H1 (cell line): ENCODE results near the gene PGBD5. TPM values are rescaled to one million over a fixed set of nuclear protein-coding genes. Genes with fewer than 3 reads are reported as not detected.

ENCODE experiments used
- CTCF ChIA-PET: fragments of 300-600 bp; sonication (Branson Sonifier 250); formaldehyde crosslinking; loops from one replicate; lab custom pipeline; 2021; ENCODE audit not compliant: partially characterized antibody; lab: Charles Lee
- POLR2A ChIA-PET: fragments of 300-600 bp; sonication (Branson Sonifier 250); formaldehyde crosslinking; loops from one replicate; lab custom pipeline; 2021; ENCODE audit warnings: inconsistent platforms; ENCODE audit not compliant: partially characterized antibody; lab: Charles Lee
- DNase-seq, 2 experiments: peaks; one replicate each; pipeline versions ENCODE4 v3.0.0 to v3.0.0-alpha.2; 2010 to 2022; ENCODE audit warnings: low spot score in 2 of 2, low read depth in 1 of 2, mixed read lengths in 1 of 2
- FAIRE-seq: peaks from 2 replicates; lab custom pipeline; 2011; peaks lifted over from hg19 to GRCh38; lab: Jason Lieb, UNC
- H2AFZ ChIP-seq: 2 replicates; pipeline ENCODE4 v1.8.1; 2012; ENCODE audit warnings: low read length, inconsistent platforms
- H2AK5ac ChIP-seq: 2 replicates; pipeline ENCODE4 v1.6.1; 2013; ENCODE audit warnings: low read depth, low read length
- H2BK120ac ChIP-seq: replicated peaks from 2 replicates; pipeline ENCODE3; 2013; ENCODE audit warnings: low read depth, low read length, inconsistent platforms
- H2BK12ac ChIP-seq: 2 replicates; pipeline ENCODE4 v1.6.1; 2013; ENCODE audit warnings: low read depth, low read length
- H2BK15ac ChIP-seq: 2 replicates; pipeline ENCODE4 v1.6.1; 2013; ENCODE audit warnings: low read length
- H2BK20ac ChIP-seq: 2 replicates; pipeline ENCODE4 v1.6.1; 2013; ENCODE audit warnings: low read length
- H2BK5ac ChIP-seq: 2 replicates; pipeline ENCODE4 v1.6.1; 2013; ENCODE audit warnings: low read depth, low read length
- H3K14ac ChIP-seq: 2 replicates; pipeline ENCODE4 v1.6.1; 2013; ENCODE audit warnings: inconsistent platforms; ENCODE audit not compliant: insufficient read length
- H3K18ac ChIP-seq: 2 replicates; pipeline ENCODE4 v1.6.1; 2013; ENCODE audit warnings: low read length; ENCODE audit errors: extremely low read depth
- H3K23ac ChIP-seq: 2 replicates; pipeline ENCODE4 v1.6.1; 2013; ENCODE audit warnings: inconsistent platforms; ENCODE audit not compliant: insufficient read length
- H3K23me2 ChIP-seq: 2 replicates; pipeline ENCODE4 v1.6.1; 2013; ENCODE audit warnings: low read depth, low read length
- H3K27ac ChIP-seq: 2 replicates; pipeline ENCODE4 v1.6.1; 2011; ENCODE audit warnings: low read depth, low read length, inconsistent platforms
- H3K27me3 ChIP-seq, 4 experiments: replicated peaks in 1 of 4; 1 replicate in 1 of 4; 2 replicates in 3 of 4; pipeline versions ENCODE4 v1.6.1 to v1.8.1; 2011 to 2013; ENCODE audit warnings: low read length in 3 of 4, mild to moderate bottlenecking in 3 of 4, inconsistent platforms in 2 of 4, mixed read lengths in 2 of 4, moderate library complexity in 1 of 4; ENCODE audit not compliant: control insufficient read depth in 3 of 4, insufficient read depth in 3 of 4; ENCODE audit errors: extremely low read depth in 1 of 4
- H3K36me3 ChIP-seq, 4 experiments: 2 replicates each; pipeline versions ENCODE4 v1.6.1 to v1.8.1; 2011 to 2013; ENCODE audit warnings: mild to moderate bottlenecking in 4 of 4, low read length in 3 of 4, moderate library complexity in 2 of 4, control low read depth in 1 of 4, inconsistent platforms in 1 of 4; ENCODE audit not compliant: insufficient read depth in 4 of 4, control insufficient read depth in 2 of 4
- H3K4ac ChIP-seq: replicated peaks from 2 replicates; pipeline ENCODE3; 2013; ENCODE audit warnings: low read length, low read depth, mixed read lengths, inconsistent platforms; ENCODE audit not compliant: insufficient read length
- H3K4me1 ChIP-seq, 4 experiments: replicated peaks in 1 of 4; 1 replicate in 1 of 4; 2 replicates in 3 of 4; pipeline versions ENCODE4 v1.6.1 to v1.8.1; 2011 to 2013; ENCODE audit warnings: low read length in 3 of 4, inconsistent platforms in 2 of 4, mixed read lengths in 1 of 4; ENCODE audit not compliant: insufficient read depth in 4 of 4, control insufficient read depth in 3 of 4
- H3K4me2 ChIP-seq, 2 experiments: 2 replicates each; pipeline versions ENCODE4 v1.6.1 to v1.8.1; 2011 to 2013; ENCODE audit warnings: low read depth in 2 of 2, low read length in 2 of 2, control low read depth in 1 of 2, inconsistent platforms in 1 of 2, mild to moderate bottlenecking in 1 of 2; ENCODE audit not compliant: insufficient read depth in 1 of 2
- H3K4me3 ChIP-seq, 4 experiments: fragments of 200-600, 300-600 bp in 1 of 4; sonication (generic), shearing (Covaris generic), sonication (Bioruptor Twin) in 1 of 4; 2 replicates each; pipeline versions ENCODE4 v1.5.1 to v1.8.1; 2011 to 2016; ENCODE audit warnings: low read length in 4 of 4, low read depth in 3 of 4, control low read depth in 2 of 4, inconsistent platforms in 2 of 4, mild to moderate bottlenecking in 2 of 4, mixed read lengths in 1 of 4, moderate library complexity in 1 of 4; ENCODE audit not compliant: insufficient read depth in 2 of 4; ENCODE audit errors: extremely low read depth in 1 of 4
- H3K56ac ChIP-seq: replicated peaks from 2 replicates; pipeline ENCODE3; 2013; ENCODE audit warnings: low read depth, mild to moderate bottlenecking, mixed read lengths, low read length, inconsistent platforms; ENCODE audit not compliant: insufficient read length
- H3K79me1 ChIP-seq: 2 replicates; pipeline ENCODE4 v1.6.1; 2013; ENCODE audit warnings: low read depth, low read length, control low read depth
- H3K79me2 ChIP-seq, 2 experiments: 2 replicates each; pipeline versions ENCODE4 v1.6.1 to v1.8.1; 2012 to 2013; ENCODE audit warnings: low read length in 2 of 2, mild to moderate bottlenecking in 2 of 2, inconsistent platforms in 1 of 2; ENCODE audit not compliant: insufficient read depth in 2 of 2, control insufficient read depth in 1 of 2
- H3K9ac ChIP-seq, 4 experiments: replicated peaks in 1 of 4; 1 replicate in 1 of 4; 2 replicates in 3 of 4; pipeline versions ENCODE4 v1.6.1 to v1.8.1; 2011 to 2013; ENCODE audit warnings: low read depth in 3 of 4, low read length in 3 of 4, control low read depth in 2 of 4, mild to moderate bottlenecking in 2 of 4, moderate library complexity in 2 of 4, inconsistent platforms in 1 of 4; ENCODE audit errors: extremely low read depth in 1 of 4
- H3K9me3 ChIP-seq, 2 experiments: 2 replicates each; pipeline versions ENCODE4 v1.6.1 to v1.8.1; 2012 to 2013; ENCODE audit warnings: mild to moderate bottlenecking in 2 of 2, moderate library complexity in 2 of 2, control low read depth in 1 of 2, inconsistent platforms in 1 of 2, low read depth in 1 of 2, low read length in 1 of 2, mixed read lengths in 1 of 2; ENCODE audit not compliant: insufficient read depth in 2 of 2
- H4K20me1 ChIP-seq, 2 experiments: replicated peaks in 1 of 2; 2 replicates each; pipeline versions ENCODE3 to v1.8.1; 2011 to 2013; ENCODE audit warnings: inconsistent platforms in 2 of 2, low read length in 2 of 2, mild to moderate bottlenecking in 1 of 2; ENCODE audit not compliant: insufficient read depth in 2 of 2, control insufficient read depth in 1 of 2
- H4K5ac ChIP-seq: 2 replicates; pipeline ENCODE4 v1.6.1; 2013; ENCODE audit warnings: low read length, low read depth, mixed read lengths, inconsistent platforms; ENCODE audit not compliant: insufficient read length
- H4K8ac ChIP-seq: 2 replicates; pipeline ENCODE4 v1.8.0; 2013; ENCODE audit warnings: mild to moderate bottlenecking, moderate library complexity, low read length, inconsistent platforms; ENCODE audit not compliant: insufficient read depth; ENCODE audit errors: extremely low read depth
- H4K91ac ChIP-seq: replicated peaks from 2 replicates; pipeline ENCODE3; 2013; ENCODE audit warnings: low read length, mixed read lengths, inconsistent platforms; ENCODE audit not compliant: insufficient read length
- ASH2L ChIP-seq: fragments of 200-600, 300-600 bp; sonication (generic); IDR thresholded peaks from one replicate; pipeline ENCODE4 v1.7.1; 2017; ENCODE audit warnings: low read length
- CTCF ChIP-seq, 3 experiments: IDR thresholded peaks; 1 replicate in 2 of 3; 2 replicates in 1 of 3; pipeline versions ENCODE4 v1.5.1 to v1.6.1; 2011; ENCODE audit warnings: low read length in 3 of 3, mild to moderate bottlenecking in 3 of 3, inconsistent platforms in 2 of 3, low read depth in 1 of 3, moderate library complexity in 1 of 3; ENCODE audit not compliant: insufficient read depth in 1 of 3; ENCODE audit errors: control extremely low read depth in 1 of 3
- JUN ChIP-seq: IDR thresholded peaks from 2 replicates; pipeline ENCODE4 v1.6.1; 2011; ENCODE audit warnings: low read depth, mild to moderate bottlenecking, improper control_type of control experiment, low read length
- KDM5A ChIP-seq: fragments of 200-600 bp; IDR thresholded peaks from 2 replicates; pipeline ENCODE4 v1.7.1; 2012; ENCODE audit warnings: mild to moderate bottlenecking, low read length, inconsistent platforms, mixed read lengths
- MAX ChIP-seq: IDR thresholded peaks from 2 replicates; pipeline ENCODE4 v1.6.1; 2012; ENCODE audit warnings: inconsistent platforms
- NRF1 ChIP-seq: IDR thresholded peaks from 2 replicates; pipeline ENCODE4 v1.6.1; 2011; ENCODE audit warnings: mild to moderate bottlenecking, low read depth, low read length, improper control_type of control experiment
- RBBP5 ChIP-seq: IDR thresholded peaks from 2 replicates; pipeline ENCODE4 v1.7.1; 2012; ENCODE audit warnings: low read depth, mild to moderate bottlenecking, inconsistent platforms, low read length, moderate library complexity, borderline replicate concordance
- TAF1 ChIP-seq: IDR thresholded peaks from 2 replicates; pipeline ENCODE4 v1.6.1; 2011; ENCODE audit warnings: mild to moderate bottlenecking, low read depth, low read length
- ZNF274 ChIP-seq: IDR thresholded peaks from 2 replicates; pipeline ENCODE4 v1.7.0; 2012; ENCODE audit warnings: low read length, borderline replicate concordance; ENCODE audit errors: extremely low read depth
- WGBS, 2 experiments: shearing (Covaris generic) in 1 of 2; methylation state at CpG; one replicate each; pipeline versions ENCODE4 v1.1.6 to v1.1.7; 2013 to 2015; ENCODE audit warnings: low lambda C conversion rate in 2 of 2, mixed read lengths in 2 of 2, inconsistent platforms in 1 of 2, low coverage in 1 of 2, missing lambda C conversion rate in 1 of 2; ENCODE audit not compliant: insufficient replicate concordance in 2 of 2, insufficient coverage in 1 of 2, insufficient read length in 1 of 2; ENCODE audit errors: extremely low coverage in 1 of 2, missing lambda C conversion rate in 1 of 2; 5-methylcytosine and 5-hydroxymethylcytosine counted together
- polyA plus RNA-seq, 7 experiments: library from polyadenylated mRNA; depleted of rRNA in 3 of 7; stranded (reverse) in 5 of 7; unstranded in 2 of 7; fragments of >200 nt in 5 of 7; fragments of 200-250 nt in 2 of 7; gene quantifications; 1 replicate in 5 of 7; 2 replicates in 1 of 7; 4 replicates in 1 of 7; pipeline versions ENCODE4 v1.2.1 to v1.2.3, GENCODE V29; 2011 to 2013; ENCODE audit warnings: missing spikeins in 2 of 7, mixed read lengths in 2 of 7
- total RNA-seq: library from RNA; stranded (reverse); fragmentation: NEBNext Ultra II Directional; extraction: Animal tissue kit (Norgen Biotek cat#: 25700); gene quantifications from 2 replicates; pipeline ENCODE4 v1.2.1, GENCODE V29; 2021

PGBD5 gene
- total and polyA plus RNA-seq, 2 of the 8 experiments (the other 6 are each of a cell fraction or from before 2014, with no cell fraction given): 16.3 to 18.4 TPM

- Histone ChIP-seq H2AFZ (no peak overlapping the region), H4K20me1 (no peaks in the 10 kb centered on the region), H3K4me2 (no peak overlapping the region), H3K27ac (no peak overlapping the region), H3K4ac (no peak overlapping the region), H4K91ac (no peak overlapping the region), H2BK20ac (no peak overlapping the region), H2BK12ac (no peak overlapping the region), H3K27me3 (no peaks in the 10 kb centered on the region), H4K5ac (no peak overlapping the region), H3K9ac (no peak overlapping the region), H3K14ac (no peak overlapping the region), H3K56ac (no peak overlapping the region), H3K79me1 (no peaks in the 10 kb centered on the region), H2BK5ac (no peak overlapping the region), H3K23me2 (no peaks in the 10 kb centered on the region), H4K8ac (no peak overlapping the region), H3K18ac (no peak overlapping the region), H3K23ac (no peak overlapping the region), H3K9me3 (no peaks in the 10 kb centered on the region), H2AK5ac (no peak overlapping the region), H3K4me1 (no peaks in the 10 kb centered on the region), H3K79me2 (no peaks in the 10 kb centered on the region), H2BK15ac (no peak overlapping the region), H2BK120ac (no peak overlapping the region), H3K36me3 (peaks cover 0 to 7% (median 1%) of the 10 kb centered on the region in 4 experiments; a peak in 2 of 8 replicates), H3K4me3 (no peak overlapping the region)
- FAIRE-seq (no peak), DNase-seq (no peak)
- 87% methylated on average over 23 of the region's 23 CpGs; no CpG with 5 or more reads in 1 of the 2 experiments for WGBS, 2 experiments
- POLR2A ChIA-PET: interaction anchor here (0.6 to 1.2 kb wide), 3 partner anchors 10 to 415 kb away, joined by 3 to 5 read pairs (median 3); no protein-coding TSS in a partner anchor
- CTCF ChIA-PET: interaction anchor here (0.9 kb wide), 1 partner anchor 9 kb away, joined by 3 read pairs; no protein-coding TSS in a partner anchor
- TF ChIP-seq MAX: no peak
- no peak for TF ChIP-seq ZNF274
- TF ChIP-seq RBBP5: no peak
- TF ChIP-seq KDM5A: no peak
- no peak for TF ChIP-seq NRF1
- no peak for TF ChIP-seq TAF1
- TF ChIP-seq JUN: no peak
- TF ChIP-seq CTCF (IDR thresholded peaks at IDR 0.05; ENCODE audit: control extremely low read depth in 1 of 3, insufficient read depth in 1 of 3, low read depth in 1 of 3, low read length in 3 of 3): no peak
- no peak for TF ChIP-seq ASH2L
Measured at GRCh38 chr1:230317823-230318819, 108.0 kb downstream of the PGBD5 start.
